AG04450 (cell line): Measurements from ENCODE around the gene FAM114A1. TPM values are rescaled to one million over a fixed set of nuclear protein-coding genes. Genes with fewer than 3 reads are reported as not detected.
"Not testable (repeated sequence)": the region's sequence is repeated elsewhere in the genome, so short reads cannot be mapped to it uniquely, and the experiment has no call there.

Source experiments
- CTCF ChIA-PET: fragments of 300-600, 350-600 bp; formaldehyde crosslinking; extraction: SDS; loops from one replicate; lab custom pipeline; 2022; ENCODE audit warnings: antibody characterized with exemption, inconsistent platforms; lab: Charles Lee
- POLR2A ChIA-PET: fragments of 350-600 bp; formaldehyde crosslinking; extraction: SDS; loops from one replicate; lab custom pipeline; 2021; ENCODE audit warnings: antibody characterized with exemption, inconsistent platforms; lab: Yijun Ruan, JAX
- DNase-seq: peaks from one replicate; pipeline ENCODE4 v3.0.0-alpha.2; 2011; ENCODE audit warnings: low read depth, low spot score
- H3K27ac ChIP-seq: one replicate; pipeline ENCODE4 v1.5.1; 2012; ENCODE audit warnings: low read depth, low read length, control low read depth
- H3K27me3 ChIP-seq: one replicate; pipeline ENCODE4 v1.6.0; 2012; ENCODE audit warnings: low read length; ENCODE audit not compliant: control insufficient read depth, insufficient read depth
- H3K4me3 ChIP-seq: 2 replicates; pipeline ENCODE4 v1.5.1; 2011; ENCODE audit warnings: mild to moderate bottlenecking, low read depth, low read length, control low read depth
- H3K9me3 ChIP-seq: 2 replicates; pipeline ENCODE4 v1.5.1; 2012; ENCODE audit warnings: low read length; ENCODE audit not compliant: control insufficient read depth, insufficient read depth
- polyA plus RNA-seq: library from polyadenylated mRNA; depleted of rRNA; stranded (reverse); fragments of >200 nt; gene quantifications from 2 replicates; pipeline ENCODE4 v1.2.3, GENCODE V29; 2011
- TF ChIP-seq, protein P1 (sequence below): IDR thresholded peaks from 2 replicates; pipeline ENCODE4 v1.5.1; 2011; ENCODE audit warnings: low read depth, low read length, control low read depth, inconsistent platforms

The FAM114A1 gene
- polyA plus RNA-seq, 1 experiment, result 303 TPM

DNA sequence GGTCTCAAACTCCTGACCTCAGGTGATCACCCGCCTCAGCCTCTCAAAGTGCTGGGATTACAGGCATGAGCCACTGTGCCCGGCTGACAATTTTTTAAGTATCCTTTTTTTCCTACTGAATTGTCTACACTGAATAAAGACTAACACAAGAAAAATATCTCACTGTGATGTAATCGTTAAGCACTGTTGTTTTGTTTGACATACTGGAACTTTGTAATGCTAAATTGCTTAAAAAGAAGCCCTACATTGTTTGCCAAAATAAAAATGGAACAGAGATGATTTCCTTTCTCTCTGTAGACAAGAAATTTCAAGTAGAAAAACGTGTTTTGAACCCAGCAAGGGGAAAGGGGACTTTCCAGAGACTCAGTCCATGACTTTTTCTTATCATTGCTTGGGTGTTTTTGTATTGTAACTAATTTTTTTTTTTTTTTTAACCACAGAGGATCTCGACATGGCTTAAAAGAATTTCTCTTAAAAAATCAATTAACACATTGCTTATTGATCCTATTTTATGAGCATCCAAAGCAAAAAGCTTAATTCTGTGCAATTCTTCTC is 89.7 kb downstream of the FAM114A1 start:
- ChIA-PET CTCF (interaction anchor here (0.6 kb wide), 1 partner anchor 8 kb away, joined by 3 read pairs; no protein-coding TSS in a partner anchor), POLR2A (interaction anchor here (1.6 kb wide), 1 partner anchor 9 kb away, joined by 10 read pairs; no protein-coding TSS in a partner anchor)
- Histone ChIP-seq H3K27ac (no peak overlapping the region), H3K9me3 (no peaks in the 10 kb centered on the region), H3K27me3 (no peaks in the 10 kb centered on the region), H3K4me3 (no peak overlapping the region)
- no peak for DNase-seq
- TF ChIP-seq, protein P1, sequence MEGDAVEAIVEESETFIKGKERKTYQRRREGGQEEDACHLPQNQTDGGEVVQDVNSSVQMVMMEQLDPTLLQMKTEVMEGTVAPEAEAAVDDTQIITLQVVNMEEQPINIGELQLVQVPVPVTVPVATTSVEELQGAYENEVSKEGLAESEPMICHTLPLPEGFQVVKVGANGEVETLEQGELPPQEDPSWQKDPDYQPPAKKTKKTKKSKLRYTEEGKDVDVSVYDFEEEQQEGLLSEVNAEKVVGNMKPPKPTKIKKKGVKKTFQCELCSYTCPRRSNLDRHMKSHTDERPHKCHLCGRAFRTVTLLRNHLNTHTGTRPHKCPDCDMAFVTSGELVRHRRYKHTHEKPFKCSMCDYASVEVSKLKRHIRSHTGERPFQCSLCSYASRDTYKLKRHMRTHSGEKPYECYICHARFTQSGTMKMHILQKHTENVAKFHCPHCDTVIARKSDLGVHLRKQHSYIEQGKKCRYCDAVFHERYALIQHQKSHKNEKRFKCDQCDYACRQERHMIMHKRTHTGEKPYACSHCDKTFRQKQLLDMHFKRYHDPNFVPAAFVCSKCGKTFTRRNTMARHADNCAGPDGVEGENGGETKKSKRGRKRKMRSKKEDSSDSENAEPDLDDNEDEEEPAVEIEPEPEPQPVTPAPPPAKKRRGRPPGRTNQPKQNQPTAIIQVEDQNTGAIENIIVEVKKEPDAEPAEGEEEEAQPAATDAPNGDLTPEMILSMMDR, result no peak

DNA sequence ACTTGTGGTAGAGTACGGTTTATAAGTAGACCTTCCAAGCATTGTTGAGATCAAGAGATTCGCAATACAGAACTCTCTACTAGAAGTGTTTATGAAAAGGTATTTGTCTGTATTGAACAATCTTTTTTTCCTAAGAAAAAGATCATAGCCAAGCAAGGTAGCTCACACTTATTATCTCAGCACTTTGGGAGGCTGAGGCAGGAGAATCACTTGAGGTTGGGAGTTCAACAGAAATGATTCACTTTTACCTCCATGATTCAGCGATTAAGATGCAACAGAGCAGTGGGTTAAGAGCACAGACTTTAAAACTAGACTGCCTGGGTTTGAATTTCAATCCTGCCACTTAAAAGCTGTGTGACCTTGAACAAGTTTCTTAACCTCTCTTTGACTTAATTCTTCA is 90.3 kb downstream of the FAM114A1 start:
- CTCF ChIA-PET, result interaction anchor here (0.6 to 0.9 kb wide), 3 partner anchors 8 to 9 kb away, joined by 3 to 4 read pairs (median 3); no protein-coding TSS in a partner anchor
- TF ChIP-seq, protein P1, result no peak
- POLR2A ChIA-PET, result interaction anchor here (1.6 kb wide), 1 partner anchor 9 kb away, joined by 10 read pairs; no protein-coding TSS in a partner anchor
- Histone ChIP-seq H3K9me3 (no peaks in the 10 kb centered on the region), H3K4me3 (no peak overlapping the region), H3K27me3 (no peaks in the 10 kb centered on the region), H3K27ac (no peak overlapping the region)
- no peak for DNase-seq

DNA sequence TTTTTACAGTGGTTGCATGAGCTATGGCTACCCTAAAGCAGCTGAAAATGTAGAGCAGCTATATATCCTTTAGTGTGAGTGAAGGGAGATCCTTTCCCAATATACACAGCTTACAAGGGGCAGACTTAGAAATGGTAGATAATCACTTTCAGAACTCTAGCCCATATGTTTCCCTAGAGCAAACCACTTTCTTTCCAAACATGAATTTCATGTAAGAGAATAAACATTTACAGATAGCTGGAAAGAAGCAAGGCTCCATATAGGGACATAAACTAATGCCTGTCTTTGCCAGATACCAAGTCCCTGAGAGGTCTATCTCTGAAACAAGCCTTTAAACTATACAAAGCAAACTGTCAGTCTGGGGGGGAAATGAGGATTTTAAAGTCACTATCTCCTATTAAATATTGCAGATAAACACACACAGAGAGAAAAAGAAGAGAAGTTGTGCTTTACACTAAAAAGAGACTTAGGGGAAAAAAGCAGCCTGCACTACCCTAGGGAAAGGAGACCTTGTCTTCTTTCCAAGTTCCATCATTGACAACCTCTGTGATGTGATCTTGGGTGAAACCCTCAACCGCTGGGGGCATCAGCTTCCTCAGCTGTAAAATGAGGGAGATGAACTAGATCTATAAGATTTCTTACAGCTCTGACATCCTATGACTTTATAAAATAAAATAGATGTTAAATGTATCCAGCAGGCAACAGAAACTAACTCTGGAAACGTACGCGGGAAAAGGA is 91.0 kb downstream of the FAM114A1 start:
- no peak overlapping the region for H3K4me3 ChIP-seq
- peak overlapping the region; percentile 75 for H3K27ac ChIP-seq
- TF ChIP-seq, protein P1, result peak; percentile 25; the same call in 1 of the 2 replicates
- POLR2A ChIA-PET, result interaction anchor here (1.6 kb wide), 1 partner anchor 10 kb away, joined by 10 read pairs; no protein-coding TSS in a partner anchor
- CTCF ChIA-PET, result interaction anchor here (0.7 to 0.9 kb wide), 2 partner anchors 8 to 9 kb away, joined by 3 to 4 read pairs; no protein-coding TSS in a partner anchor
- no peaks in the 10 kb centered on the region for H3K27me3 ChIP-seq
- no peaks in the 10 kb centered on the region for H3K9me3 ChIP-seq
- DNase-seq, result no peak

DNA sequence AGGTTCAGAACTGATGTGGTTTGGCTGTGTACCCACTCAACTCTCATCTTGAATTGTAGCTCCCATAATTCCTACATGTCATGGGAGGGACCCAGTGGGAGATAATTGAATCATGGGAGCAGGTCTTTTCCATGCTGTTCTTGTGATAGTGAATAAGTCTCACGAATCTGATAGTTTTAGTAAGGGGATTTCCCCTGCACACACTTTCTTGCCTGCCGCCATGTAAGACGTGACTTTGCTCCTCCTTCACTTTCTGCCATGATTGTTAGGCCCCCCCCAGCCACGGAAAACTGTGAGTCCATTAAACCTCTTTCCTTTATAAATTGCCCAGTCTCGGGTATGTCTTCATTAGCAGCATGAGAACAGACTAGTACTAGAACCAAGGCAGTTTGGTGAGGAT is 91.6 kb downstream of the FAM114A1 start:
- peak overlapping the region; percentile 75 for H3K27ac ChIP-seq
- H3K27me3 ChIP-seq, H3K9me3 ChIP-seq, H3K4me3 ChIP-seq, DNase-seq, POLR2A ChIA-PET, CTCF ChIA-PET: not testable (repeated sequence)

DNA sequence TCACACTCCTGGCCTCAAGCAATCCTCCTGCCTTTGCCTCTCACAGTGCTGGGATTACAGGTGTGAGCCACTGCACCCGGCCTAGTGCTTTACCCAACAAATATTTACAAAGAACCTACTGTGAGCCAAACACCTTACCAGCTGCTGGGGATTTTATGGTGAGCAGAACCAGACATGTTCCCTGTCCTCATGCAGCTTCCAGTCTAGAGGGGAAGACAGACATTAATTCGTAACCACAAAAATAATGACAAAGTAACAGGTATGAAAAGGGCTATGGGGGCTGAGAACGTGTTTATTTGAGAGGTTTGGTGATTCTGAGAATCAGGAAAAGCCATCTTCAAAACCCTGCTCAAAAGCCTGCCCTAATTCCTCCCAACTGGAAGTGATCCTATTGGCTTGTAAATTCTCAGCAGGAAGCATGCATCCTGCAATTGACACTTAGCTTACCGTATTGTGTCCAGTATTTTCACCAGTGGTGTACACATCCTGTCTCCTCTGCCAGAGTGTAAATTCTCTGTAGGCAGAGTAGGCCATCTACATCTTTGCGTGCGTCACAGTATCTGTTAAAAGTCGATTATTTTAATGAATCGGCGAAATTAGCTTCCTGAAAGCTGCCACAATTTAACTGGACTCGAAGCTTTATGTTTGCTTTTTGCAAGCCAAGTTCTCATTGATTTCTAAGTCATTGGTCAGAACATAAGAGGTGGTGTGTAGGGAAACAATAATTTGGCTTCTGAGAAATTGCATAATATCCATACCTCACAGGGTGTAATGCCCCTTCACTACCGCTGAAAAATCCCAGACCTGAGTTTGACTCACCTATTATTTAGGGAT is 97.6 kb downstream of the FAM114A1 start:
- no peaks in the 10 kb centered on the region; the same call in 1 of the 2 replicates for H3K9me3 ChIP-seq
- DNase-seq, result no peak
- H3K27ac ChIP-seq, result no peak overlapping the region
- no peak overlapping the region for H3K4me3 ChIP-seq
- POLR2A ChIA-PET, result no interaction called here
- CTCF ChIA-PET, result interaction anchor here (1.2 kb wide), 1 partner anchor 170 kb away, joined by 3 read pairs; no protein-coding TSS in a partner anchor
- H3K27me3 ChIP-seq, result no peaks in the 10 kb centered on the region
- TF ChIP-seq, protein P1, result no peak
